Vagina (tissue), 2 donors: Measurements from ENCODE around the gene MRPL37.

Source experiments
- CTCF ChIP-seq, 3 experiments: fragments of 450-650 bp in 2 of 3; fragments of 200-600 bp in 1 of 3; sonication (generic) in 1 of 3; IDR thresholded peaks; one replicate each; pipeline ENCODE4 v1.5.1; 2017 to 2019; ENCODE audit warnings: antibody characterized with exemption in 3 of 3, mild to moderate bottlenecking in 2 of 3, moderate library complexity in 2 of 3
- POLR2AphosphoS5 ChIP-seq, 2 donors: sonication (generic); formaldehyde crosslinking; IDR thresholded peaks; one replicate each; pipeline ENCODE4 v1.9.0; 2017; ENCODE audit warnings: antibody characterized with exemption in 2 of 2, mild to moderate bottlenecking in 2 of 2, low read depth in 1 of 2; ENCODE audit not compliant: insufficient read depth in 1 of 2

GRCh38 chr1:54225378-54225777, 25.4 kb downstream of the MRPL37 start:
- no peak for TF ChIP-seq CTCF (IDR thresholded peaks at IDR 0.05)
- no peak for TF ChIP-seq POLR2AphosphoS5 (IDR thresholded peaks at IDR 0.05; ENCODE audit: insufficient read depth in 1 of 2, low read depth in 1 of 2)
